ENCODE data around the gene OR1A1. TPM values are rescaled to one million over a fixed set of nuclear protein-coding genes. Genes with fewer than 3 reads are reported as not detected.

The OR1A1 gene
- total RNA-seq (2021; fragmentation: NEBNext Ultra II Directional; extraction: Animal tissue kit (Norgen Biotek cat#: 25700)), result not detected
- long read RNA-seq, partial matches to known transcripts, result 0 of 1 reads
- long read RNA-seq, other reads (novel, unspliced or antisense), result 1 of 1 reads

- Mint-ChIP-seq H3K27ac (no peak within 1 kb of the TSS), H3K4me1 (ENCODE audit: low read depth) (no peaks in the 10 kb centered on the region), H3K4me3 (no peak within 1 kb of the TSS), H3K27me3 (ENCODE audit: insufficient read depth) (no peaks in the 10 kb centered on the region), H3K36me3 (ENCODE audit: low read depth) (no peaks in the 10 kb centered on the region), H3K9me3 (no peaks in the 10 kb centered on the region; the same call in 1 of the 2 replicates)
- TF ChIP-seq, protein P1, sequence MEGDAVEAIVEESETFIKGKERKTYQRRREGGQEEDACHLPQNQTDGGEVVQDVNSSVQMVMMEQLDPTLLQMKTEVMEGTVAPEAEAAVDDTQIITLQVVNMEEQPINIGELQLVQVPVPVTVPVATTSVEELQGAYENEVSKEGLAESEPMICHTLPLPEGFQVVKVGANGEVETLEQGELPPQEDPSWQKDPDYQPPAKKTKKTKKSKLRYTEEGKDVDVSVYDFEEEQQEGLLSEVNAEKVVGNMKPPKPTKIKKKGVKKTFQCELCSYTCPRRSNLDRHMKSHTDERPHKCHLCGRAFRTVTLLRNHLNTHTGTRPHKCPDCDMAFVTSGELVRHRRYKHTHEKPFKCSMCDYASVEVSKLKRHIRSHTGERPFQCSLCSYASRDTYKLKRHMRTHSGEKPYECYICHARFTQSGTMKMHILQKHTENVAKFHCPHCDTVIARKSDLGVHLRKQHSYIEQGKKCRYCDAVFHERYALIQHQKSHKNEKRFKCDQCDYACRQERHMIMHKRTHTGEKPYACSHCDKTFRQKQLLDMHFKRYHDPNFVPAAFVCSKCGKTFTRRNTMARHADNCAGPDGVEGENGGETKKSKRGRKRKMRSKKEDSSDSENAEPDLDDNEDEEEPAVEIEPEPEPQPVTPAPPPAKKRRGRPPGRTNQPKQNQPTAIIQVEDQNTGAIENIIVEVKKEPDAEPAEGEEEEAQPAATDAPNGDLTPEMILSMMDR (IDR thresholded peaks at IDR 0.05), result no peak
- DNase-seq, result no peak
These were observed at the start of gene OR1A1 for GRCh38 chr17:3207367-3207766. Gene OR1A1, plus strand, starts transcription at chr17:3207667. Its CDS starts 7,954 bp downstream, at chr17:3215621.

DNA sequence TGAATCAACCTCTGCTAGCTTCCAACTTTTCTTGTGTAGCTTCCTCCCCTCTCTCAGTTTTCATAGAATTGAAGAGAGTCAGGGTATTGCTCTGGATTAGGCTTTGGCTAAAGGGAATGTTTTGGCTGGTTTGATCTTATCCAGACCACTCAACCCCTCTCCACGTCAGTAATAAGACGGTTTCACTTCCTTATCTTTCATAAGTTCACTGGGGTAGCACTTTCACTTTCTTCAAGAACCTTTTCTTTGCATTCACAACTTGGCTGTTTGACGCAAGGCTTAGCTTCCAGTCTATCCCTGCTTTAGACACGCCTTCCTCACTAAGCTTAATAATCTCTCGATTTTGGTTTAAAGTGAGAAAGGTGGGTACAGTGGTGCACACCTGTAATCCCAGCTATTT lies 39.9 kb upstream of the OR1A1 start:
- no peak for DNase-seq
- Mint-ChIP-seq H3K36me3 (ENCODE audit: low read depth) (no peaks in the 10 kb centered on the region), H3K27ac (no peak overlapping the region), H3K9me3 (peaks cover 8% of the 10 kb centered on the region), H3K4me3 (no peak overlapping the region), H3K27me3 (ENCODE audit: insufficient read depth) (peaks cover 3% of the 10 kb centered on the region), H3K4me1 (ENCODE audit: low read depth) (no peaks in the 10 kb centered on the region)
- TF ChIP-seq, protein P1 (IDR thresholded peaks at IDR 0.05), result no peak

DNA sequence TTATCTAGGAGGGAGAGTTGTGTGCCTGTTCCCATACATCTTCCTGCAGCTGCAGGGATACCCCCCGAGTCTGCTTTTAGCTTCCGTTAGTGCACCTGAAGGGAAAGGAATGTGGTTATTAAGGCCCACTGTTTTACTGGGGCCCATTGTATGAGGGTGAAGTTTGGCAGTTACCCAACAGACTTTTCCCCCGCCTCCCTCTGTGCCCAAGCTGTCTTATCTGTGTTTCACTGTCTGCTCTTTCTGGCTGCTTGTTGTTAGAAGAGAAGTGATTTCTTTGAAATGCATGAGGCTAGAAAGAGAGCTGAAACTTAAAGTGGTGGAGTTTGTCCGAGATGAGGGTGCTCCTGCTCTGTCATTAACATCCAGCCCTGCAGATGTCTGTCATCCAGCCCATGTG lies 17.5 kb upstream of the OR1A1 start:
- H3K36me3 Mint-ChIP-seq (ENCODE audit: low read depth), result no peaks in the 10 kb centered on the region
- no peak overlapping the region for H3K27ac Mint-ChIP-seq
- DNase-seq, result no peak
- TF ChIP-seq, protein P1 (IDR thresholded peaks at IDR 0.05), result no peak
- H3K27me3 Mint-ChIP-seq (ENCODE audit: insufficient read depth), result peaks cover 7% of the 10 kb centered on the region
- H3K9me3 Mint-ChIP-seq, result peaks cover 5% of the 10 kb centered on the region
- H3K4me3 Mint-ChIP-seq, result no peak overlapping the region
- H3K4me1 Mint-ChIP-seq (ENCODE audit: low read depth), result no peaks in the 10 kb centered on the region

GRCh38 chr17:3197219-3197618 lies 10.2 kb upstream of the OR1A1 start, which contains the start of gene OR1A2:
Gene OR1A2, plus strand, starts transcription at chr17:3197519. Its CDS starts 0 bp downstream, at chr17:3197519.
- H3K9me3 Mint-ChIP-seq, result peaks cover 25% of the 10 kb centered on the region
- no peaks in the 10 kb centered on the region for H3K27me3 Mint-ChIP-seq (ENCODE audit: insufficient read depth)
- H3K27ac Mint-ChIP-seq, result no peak within 1 kb of the TSS
- H3K4me3 Mint-ChIP-seq, result no peak within 1 kb of the TSS
- no peak for DNase-seq
- no peaks in the 10 kb centered on the region for H3K4me1 Mint-ChIP-seq (ENCODE audit: low read depth)
- TF ChIP-seq, protein P1 (IDR thresholded peaks at IDR 0.05), result no peak
- H3K36me3 Mint-ChIP-seq (ENCODE audit: low read depth), result peaks cover 5% of the 10 kb centered on the region

- DNase-seq, result no peak
- Mint-ChIP-seq H3K27me3 (ENCODE audit: insufficient read depth) (no peaks in the 10 kb centered on the region), H3K36me3 (ENCODE audit: low read depth) (no peaks in the 10 kb centered on the region), H3K9me3 (peaks cover under 1% of the 10 kb centered on the region), H3K4me3 (no peak overlapping the region), H3K27ac (no peak overlapping the region), H3K4me1 (ENCODE audit: low read depth) (no peaks in the 10 kb centered on the region)
- TF ChIP-seq, protein P1 (IDR thresholded peaks at IDR 0.05), result no peak
These were observed 1.0 kb downstream of the OR1A1 start for GRCh38 chr17:3208484-3208883.
